ENCODE results near the gene SLC30A10. TPM values are rescaled to one million over a fixed set of nuclear protein-coding genes. Genes with fewer than 3 reads are reported as not detected.
"Not testable (repeated sequence)": the region's sequence is repeated elsewhere in the genome, so short reads cannot be mapped to it uniquely, and the experiment has no call there.

Gene SLC30A10
- total RNA-seq, 2 donors from 2014 or later = 0.09 TPM; not detected in 1

DNA sequence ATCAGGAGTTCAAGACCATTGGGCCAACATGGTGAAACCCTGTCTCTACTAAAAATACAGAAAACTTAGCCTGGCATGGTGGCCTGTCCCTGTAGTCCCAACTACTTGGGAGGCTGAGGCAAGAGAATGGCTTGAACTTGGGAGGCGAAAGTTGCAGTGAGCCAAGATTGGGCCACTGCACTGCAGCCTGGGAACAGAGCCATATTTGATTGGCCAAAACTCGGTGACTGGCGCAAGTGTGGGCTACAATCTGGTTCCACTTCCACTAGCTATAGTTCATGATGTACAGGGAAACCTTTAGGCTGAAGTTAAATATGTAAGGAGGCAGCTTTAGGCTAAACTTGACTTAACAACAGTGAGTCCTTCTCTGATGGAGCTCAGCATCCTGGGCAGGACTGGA is 20.2 kb downstream of the SLC30A10 start:
- no peak for TF ChIP-seq CTCF (conservative IDR thresholded peaks at IDR 0.05)
- Histone ChIP-seq H3K4me3 (ENCODE audit: low read length) (no peak overlapping the region), H3K27ac (ENCODE audit: low read depth, low read length) (no peak overlapping the region), H3K27me3 (ENCODE audit: control insufficient read depth, insufficient read depth, low read length, poor library complexity, severe bottlenecking) (no peaks in the 10 kb centered on the region), H3K9ac (ENCODE audit: extremely low read depth, low read length, poor library complexity, severe bottlenecking) (no peak overlapping the region), H3K9me3 (ENCODE audit: control insufficient read depth, low read length) (no peaks in the 10 kb centered on the region), H3K36me3 (ENCODE audit: control insufficient read depth, insufficient read depth, low read length) (no peaks in the 10 kb centered on the region), H3K4me1 (ENCODE audit: control insufficient read depth, insufficient read depth, low read length) (peaks cover 4% of the 10 kb centered on the region)
- Mint-ChIP-seq H3K4me1 (peaks cover 8% of the 10 kb centered on the region), H3K4me3 (no peak overlapping the region), H3K36me3 (ENCODE audit: low read depth) (no peaks in the 10 kb centered on the region), H3K27ac (no peak overlapping the region), H3K9me3 (no peaks in the 10 kb centered on the region), H3K27me3 (ENCODE audit: insufficient read depth) (peaks cover 4% of the 10 kb centered on the region)
- no peak for DNase-seq
- WGBS, 2 experiments (ENCODE audit: insufficient coverage in 1 of 2, insufficient read length in 1 of 2) = 97 to 100% methylated on average over 3 of the region's 3 CpGs

DNA sequence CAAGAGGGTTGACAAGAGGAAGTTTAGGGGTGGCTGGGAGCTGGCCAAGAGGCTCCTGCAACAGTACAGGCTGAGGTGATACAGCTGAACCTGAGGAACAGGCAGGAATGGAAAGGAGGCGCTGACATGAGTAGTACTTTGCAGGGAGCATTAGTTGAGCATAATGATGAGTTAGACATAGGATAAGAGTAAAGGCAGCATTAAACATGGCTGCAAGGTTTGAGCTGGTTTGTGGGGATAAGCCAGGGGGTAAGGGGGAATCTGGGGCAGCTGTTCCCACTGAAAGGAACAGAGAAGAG is 20.6 kb downstream of the SLC30A10 start:
- Mint-ChIP-seq H3K9me3 (no peaks in the 10 kb centered on the region), H3K36me3 (ENCODE audit: low read depth) (no peaks in the 10 kb centered on the region), H3K27ac (no peak overlapping the region), H3K4me1 (peaks cover 6% of the 10 kb centered on the region), H3K27me3 (ENCODE audit: insufficient read depth) (peaks cover 4% of the 10 kb centered on the region), H3K4me3 (no peak overlapping the region)
- no peaks in the 10 kb centered on the region for H3K27me3 ChIP-seq (ENCODE audit: control insufficient read depth, insufficient read depth, low read length, poor library complexity, severe bottlenecking)
- no peaks in the 10 kb centered on the region for H3K36me3 ChIP-seq (ENCODE audit: control insufficient read depth, insufficient read depth, low read length)
- H3K4me1 ChIP-seq (ENCODE audit: control insufficient read depth, insufficient read depth, low read length) = peaks cover under 1% of the 10 kb centered on the region
- 80 to 90% methylated on average over 1 of the region's 1 CpG for WGBS, 2 experiments (ENCODE audit: insufficient coverage in 1 of 2, insufficient read length in 1 of 2)
- H3K9ac ChIP-seq (ENCODE audit: extremely low read depth, low read length, poor library complexity, severe bottlenecking) = no peak overlapping the region
- H3K4me3 ChIP-seq (ENCODE audit: low read length) = no peak overlapping the region
- no peak for TF ChIP-seq CTCF (conservative IDR thresholded peaks at IDR 0.05)
- no peak overlapping the region for H3K27ac ChIP-seq (ENCODE audit: low read depth, low read length)
- H3K9me3 ChIP-seq (ENCODE audit: control insufficient read depth, low read length) = no peaks in the 10 kb centered on the region
- no peak for DNase-seq

DNA sequence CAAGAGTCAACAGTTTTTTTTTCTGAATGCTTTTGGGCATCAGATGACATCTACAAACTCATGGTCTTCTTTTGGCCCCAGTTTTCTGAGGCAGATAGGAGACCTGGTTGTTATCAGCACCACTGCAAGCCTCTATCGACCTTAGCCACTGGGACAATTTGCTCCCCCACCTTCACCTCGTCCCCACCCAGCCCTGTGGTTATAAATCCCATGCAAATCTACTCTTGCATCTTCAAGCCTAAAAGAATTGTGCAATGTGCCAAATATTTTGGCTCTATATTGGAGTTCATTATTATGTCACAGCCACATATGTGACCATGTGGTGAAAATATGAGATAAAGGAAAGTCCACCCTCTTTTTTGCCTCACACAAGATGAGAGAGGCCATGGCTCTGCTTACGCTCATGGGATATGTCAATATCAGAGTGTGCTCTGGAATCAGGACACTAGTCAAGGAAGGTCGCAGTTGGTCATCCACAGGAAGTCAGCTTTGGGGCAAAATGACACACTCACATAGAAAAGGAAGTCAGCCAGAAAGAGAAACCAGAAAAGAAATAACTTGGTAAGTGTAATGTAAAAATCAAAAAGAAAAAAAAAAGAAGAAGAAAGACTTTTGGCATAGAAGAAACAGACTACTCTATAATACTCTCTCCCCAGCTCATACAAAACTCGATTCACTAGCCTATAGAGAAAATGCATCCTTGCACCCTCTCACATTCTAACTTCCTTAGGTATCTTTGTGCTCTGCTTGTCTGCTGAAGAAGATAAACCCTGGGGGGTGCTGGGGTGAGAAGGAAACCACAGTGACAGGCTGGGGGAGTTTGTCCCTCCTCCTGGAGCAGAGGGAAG is 21.2 kb downstream of the SLC30A10 start:
- Histone ChIP-seq H3K36me3 (ENCODE audit: control insufficient read depth, insufficient read depth, low read length) (no peaks in the 10 kb centered on the region), H3K4me3 (ENCODE audit: low read length) (no peak overlapping the region), H3K27ac (ENCODE audit: low read depth, low read length) (no peak overlapping the region), H3K9ac (ENCODE audit: extremely low read depth, low read length, poor library complexity, severe bottlenecking) (no peak overlapping the region), H3K9me3 (ENCODE audit: control insufficient read depth, low read length) (no peaks in the 10 kb centered on the region), H3K27me3 (ENCODE audit: control insufficient read depth, insufficient read depth, low read length, poor library complexity, severe bottlenecking) (no peaks in the 10 kb centered on the region), H3K4me1 (ENCODE audit: control insufficient read depth, insufficient read depth, low read length) (no peaks in the 10 kb centered on the region)
- 89 to 100% methylated on average over 2 to 5 of the region's 5 CpGs for WGBS, 2 experiments (ENCODE audit: insufficient coverage in 1 of 2, insufficient read length in 1 of 2)
- no peaks in the 10 kb centered on the region for H3K36me3 Mint-ChIP-seq (ENCODE audit: low read depth)
- peaks cover 4% of the 10 kb centered on the region for H3K27me3 Mint-ChIP-seq (ENCODE audit: insufficient read depth)
- peaks cover 6% of the 10 kb centered on the region for H3K4me1 Mint-ChIP-seq
- no peak for TF ChIP-seq CTCF (conservative IDR thresholded peaks at IDR 0.05)
- no peak overlapping the region for H3K4me3 Mint-ChIP-seq
- DNase-seq = no peak
- H3K27ac Mint-ChIP-seq = no peak overlapping the region
- H3K9me3 Mint-ChIP-seq = no peaks in the 10 kb centered on the region

- not testable (repeated sequence) for H3K36me3 Mint-ChIP-seq (ENCODE audit: low read depth); H3K4me3 Mint-ChIP-seq; H3K4me1 ChIP-seq (ENCODE audit: control insufficient read depth, insufficient read depth, low read length); H3K27ac Mint-ChIP-seq; H3K36me3 ChIP-seq (ENCODE audit: control insufficient read depth, insufficient read depth, low read length); DNase-seq; H3K9me3 Mint-ChIP-seq; H3K9ac ChIP-seq (ENCODE audit: extremely low read depth, low read length, poor library complexity, severe bottlenecking); H3K4me1 Mint-ChIP-seq; H3K27me3 Mint-ChIP-seq (ENCODE audit: insufficient read depth); H3K27ac ChIP-seq (ENCODE audit: low read depth, low read length); H3K9me3 ChIP-seq (ENCODE audit: control insufficient read depth, low read length); H3K4me3 ChIP-seq (ENCODE audit: low read length); H3K27me3 ChIP-seq (ENCODE audit: control insufficient read depth, insufficient read depth, low read length, poor library complexity, severe bottlenecking)
- WGBS, 2 experiments (ENCODE audit: insufficient coverage in 1 of 2, insufficient read length in 1 of 2) = 95 to 96% methylated on average over 8 of the region's 8 CpGs
These were observed 21.8 kb downstream of the SLC30A10 start for GRCh38 chr1:219906565-219906923.

Measured in endodermal cell (in vitro differentiated cells).